HG03060 (cell line): ENCODE results near the gene SCFD2.

ENCODE experiments used
- ATAC-seq: cut with Tn5 transposase; IDR thresholded peaks from one replicate; pipeline ENCODE4 v1.9.1; 2021; ENCODE audit warnings: low read depth, moderate number of reproducible peaks; ENCODE audit not compliant: unreplicated experiment

The SCFD2 gene

GRCh38 chr4:52873191-52873590, 492.7 kb downstream of the SCFD2 start:
- no peak for ATAC-seq

- no peak for ATAC-seq
Measured at GRCh38 chr4:52870225-52870624, 495.6 kb downstream of the SCFD2 start.

- no peak for ATAC-seq
Measured at GRCh38 chr4:52869656-52870055, 496.2 kb downstream of the SCFD2 start.

GRCh38 chr4:52869196-52869595, 496.7 kb downstream of the SCFD2 start:
- ATAC-seq = no peak

- no peak for ATAC-seq
Measured at GRCh38 chr4:52868133-52868532, 497.7 kb downstream of the SCFD2 start.

- ATAC-seq = no peak
Measured at GRCh38 chr4:52867163-52867562, 498.7 kb downstream of the SCFD2 start.

- ATAC-seq = no peak
Measured at GRCh38 chr4:52866734-52867133, 499.1 kb downstream of the SCFD2 start.

- no peak for ATAC-seq
Measured at GRCh38 chr4:52865300-52865699, 500.6 kb downstream of the SCFD2 start.

GRCh38 chr4:52864793-52865192, 501.1 kb downstream of the SCFD2 start:
- ATAC-seq = no peak

- ATAC-seq = no peak
Measured at GRCh38 chr4:52863324-52863723, 502.5 kb downstream of the SCFD2 start.

GRCh38 chr4:52862639-52863161, 503.2 kb downstream of the SCFD2 start:
- ATAC-seq = no peak

GRCh38 chr4:52861879-52862616, 503.8 kb downstream of the SCFD2 start, which contains the start of gene RASL11B:
TSS of gene RASL11B (plus strand) at chr4:52862317. CDS start at chr4:52862508, 191 bp downstream.
- ATAC-seq = peak; percentile 85

GRCh38 chr4:52861171-52861823, 504.6 kb downstream of the SCFD2 start:
- no peak for ATAC-seq

GRCh38 chr4:52860361-52860760, 505.5 kb downstream of the SCFD2 start:
- no peak for ATAC-seq

GRCh38 chr4:52856801-52857200, 509.1 kb downstream of the SCFD2 start:
- ATAC-seq = no peak

- no peak for ATAC-seq
Measured at GRCh38 chr4:52853351-52853750, 512.5 kb downstream of the SCFD2 start.

- ATAC-seq = no peak
Measured at GRCh38 chr4:52852711-52853110, 513.1 kb downstream of the SCFD2 start.

GRCh38 chr4:52852041-52852440, 513.8 kb downstream of the SCFD2 start:
- ATAC-seq = no peak

GRCh38 chr4:52850406-52851124, 515.3 kb downstream of the SCFD2 start:
- no peak for ATAC-seq

GRCh38 chr4:52848254-52848653, 517.6 kb downstream of the SCFD2 start:
- no peak for ATAC-seq

- ATAC-seq = no peak
Measured at GRCh38 chr4:52846502-52846901, 519.4 kb downstream of the SCFD2 start.
